WERI-Rb-1 (cell line): ENCODE measurements around the gene EEFSEC.

Source experiments
- DNase-seq: peaks from one replicate; pipeline ENCODE4 v3.0.0-alpha.2; 2020
- H3K27ac ChIP-seq: fragments of 250-450 bp; sonication (Bioruptor Pico); 2 replicates; pipeline ENCODE4 v1.5.1; 2020; ENCODE audit warnings: mild to moderate bottlenecking, moderate library complexity
- H3K27me3 ChIP-seq: fragments of 250-450 bp; sonication (Bioruptor Pico); 2 replicates; pipeline ENCODE4 v1.5.1; 2021; ENCODE audit warnings: mild to moderate bottlenecking, low read depth, moderate library complexity; ENCODE audit not compliant: insufficient read depth, severe bottlenecking
- H3K36me3 ChIP-seq: fragments of 250-450 bp; sonication (Bioruptor Pico); 2 replicates; pipeline ENCODE4 v1.5.1; 2020; ENCODE audit warnings: mild to moderate bottlenecking, moderate library complexity
- H3K4me3 ChIP-seq: 2 replicates; pipeline ENCODE4 v1.5.1; 2011; ENCODE audit warnings: low read depth, mild to moderate bottlenecking, control low read depth, low read length
- H3K9me3 ChIP-seq: fragments of 250-450 bp; sonication (Bioruptor Pico); 2 replicates; pipeline ENCODE4 v1.5.1; 2021; ENCODE audit warnings: mild to moderate bottlenecking, moderate library complexity; ENCODE audit not compliant: severe bottlenecking
- CTCF ChIP-seq: IDR thresholded peaks from 2 replicates; pipeline ENCODE4 v1.5.1; 2011; ENCODE audit warnings: low read depth, mild to moderate bottlenecking, control low read depth, inconsistent platforms, low read length

Gene EEFSEC

GRCh38 chr3:128415200-128415772, 262.0 kb downstream of the EEFSEC start:
- Histone ChIP-seq H3K9me3 (no peaks in the 10 kb centered on the region), H3K36me3 (no peaks in the 10 kb centered on the region), H3K27me3 (no peaks in the 10 kb centered on the region), H3K27ac (no peak overlapping the region), H3K4me3 (no peak overlapping the region)
- DNase-seq = no peak
- no peak for TF ChIP-seq CTCF

- Histone ChIP-seq H3K36me3 (no peaks in the 10 kb centered on the region), H3K9me3 (no peaks in the 10 kb centered on the region), H3K4me3 (no peak overlapping the region), H3K27me3 (no peaks in the 10 kb centered on the region), H3K27ac (no peak overlapping the region)
- DNase-seq = no peak
- no peak for TF ChIP-seq CTCF
Observed at GRCh38 chr3:128415773-128416577, 262.7 kb downstream of the EEFSEC start.

- H3K4me3 ChIP-seq = no peak overlapping the region
- no peak overlapping the region for H3K27ac ChIP-seq
- TF ChIP-seq CTCF = no peak
- no peak for DNase-seq
- no peaks in the 10 kb centered on the region for H3K36me3 ChIP-seq
- no peaks in the 10 kb centered on the region for H3K27me3 ChIP-seq
- no peaks in the 10 kb centered on the region for H3K9me3 ChIP-seq
Observed at GRCh38 chr3:128416578-128417211, 263.4 kb downstream of the EEFSEC start.

GRCh38 chr3:128418900-128419299, 265.6 kb downstream of the EEFSEC start:
- no peaks in the 10 kb centered on the region for H3K36me3 ChIP-seq
- no peak for TF ChIP-seq CTCF

GRCh38 chr3:128419311-128419710, 266.0 kb downstream of the EEFSEC start:
- Histone ChIP-seq H3K36me3 (no peaks in the 10 kb centered on the region), H3K27ac (no peak overlapping the region), H3K9me3 (no peaks in the 10 kb centered on the region), H3K4me3 (no peak overlapping the region), H3K27me3 (no peaks in the 10 kb centered on the region)
- no peak for DNase-seq
- TF ChIP-seq CTCF = no peak

More at GRCh38 chr3:128418900-128419299, 265.6 kb downstream of the EEFSEC start:
- Histone ChIP-seq H3K27ac (no peak overlapping the region), H3K27me3 (no peaks in the 10 kb centered on the region), H3K9me3 (no peaks in the 10 kb centered on the region), H3K4me3 (no peak overlapping the region)
- no peak for DNase-seq
